Lower leg skin (tissue), 4 donors: ENCODE measurements around the gene DCX. TPM values are rescaled to one million over a fixed set of nuclear protein-coding genes. Genes with fewer than 3 reads are reported as not detected.

Experiments
- DNase-seq, 2 donors: peaks; one replicate each; pipeline ENCODE4 v3.0.0-alpha.2; 2019; ENCODE audit warnings: low spot score in 2 of 2
- H3K4me3 ChIP-seq: fragments of 200-600 bp; sonication (generic); 2 replicates; pipeline ENCODE4 v1.5.1; 2017; ENCODE audit warnings: mild to moderate bottlenecking, low read depth; ENCODE audit not compliant: poor library complexity, severe bottlenecking
- CTCF ChIP-seq, 3 donors: fragments of 450-650 bp; IDR thresholded peaks; one replicate each; pipeline ENCODE4 v1.5.1; 2016; ENCODE audit warnings: antibody characterized with exemption in 3 of 3, mild to moderate bottlenecking in 3 of 3, moderate library complexity in 2 of 3
- POLR2A ChIP-seq, 2 donors: fragments of 450-650 bp; IDR thresholded peaks; one replicate each; pipeline ENCODE4 v1.6.1; 2016 to 2017; ENCODE audit warnings: antibody characterized with exemption in 2 of 2, mild to moderate bottlenecking in 1 of 2, moderate library complexity in 1 of 2
- WGBS, 2 donors: methylation state at CpG; one replicate each; pipeline ENCODE4 v1.1.5; 2018; 5-methylcytosine and 5-hydroxymethylcytosine counted together
- intact Hi-C: fragments of 100-400 bp; cut with DNase I; formaldehyde crosslinking; loops from one replicate; pipeline ENCODE4 v1.15.0; 2023; ENCODE audit warnings: low total_unique reads
- total RNA-seq, 4 donors: library from RNA; depleted of rRNA; stranded (reverse); fragments of >200 nt; gene quantifications; one replicate each; pipeline ENCODE4 v1.1.0, GENCODE V29; 2016

The DCX gene
- total RNA-seq, 4 donors from 2014 or later = 0.10 TPM; not detected in 3

GRCh38 chrX:111386615-111387233 is 25.3 kb downstream of the DCX start:
- no peak for TF ChIP-seq POLR2A (IDR thresholded peaks at IDR 0.05)
- no peak for TF ChIP-seq CTCF (IDR thresholded peaks at IDR 0.05)
- DNase-seq = no peak
- WGBS, 2 donors = 69 to 86% methylated on average over 5 of the region's 5 CpGs
- intact Hi-C loops = no loop called here
- H3K4me3 ChIP-seq = no peak overlapping the region

GRCh38 chrX:111386077-111386476 is 25.9 kb downstream of the DCX start:
- DNase-seq = no peak
- TF ChIP-seq CTCF (IDR thresholded peaks at IDR 0.05) (no peak), POLR2A (IDR thresholded peaks at IDR 0.05) (no peak)
- no peak overlapping the region for H3K4me3 ChIP-seq
- WGBS, 2 donors = 80 to 88% methylated on average over 4 of the region's 4 CpGs
- intact Hi-C loops = no loop called here

- intact Hi-C loops = no loop called here
- TF ChIP-seq POLR2A (IDR thresholded peaks at IDR 0.05) (no peak), CTCF (IDR thresholded peaks at IDR 0.05) (no peak)
- H3K4me3 ChIP-seq = no peak overlapping the region
- no peak for DNase-seq
Measured at GRCh38 chrX:111382277-111382676, 29.7 kb downstream of the DCX start.

- no peak for DNase-seq
- H3K4me3 ChIP-seq = no peak overlapping the region
- TF ChIP-seq CTCF (IDR thresholded peaks at IDR 0.05) (no peak), POLR2A (IDR thresholded peaks at IDR 0.05) (no peak)
- intact Hi-C loops = no loop called here
- WGBS, 2 donors = 48 to 54% methylated on average over 6 of the region's 6 CpGs
Measured at GRCh38 chrX:111376897-111377578, 35.0 kb downstream of the DCX start.

GRCh38 chrX:111376486-111376885 is 35.5 kb downstream of the DCX start:
- H3K4me3 ChIP-seq = no peak overlapping the region
- WGBS, 2 donors = 27 to 54% methylated on average over 3 of the region's 3 CpGs
- intact Hi-C loops = no loop called here
- no peak for TF ChIP-seq CTCF (IDR thresholded peaks at IDR 0.05)
- TF ChIP-seq POLR2A (IDR thresholded peaks at IDR 0.05) = no peak
- no peak for DNase-seq
